ENCODE results near the gene IP6K1. TPM values are rescaled to one million over a fixed set of nuclear protein-coding genes. Genes with fewer than 3 reads are reported as not detected.
"Not testable (repeated sequence)": the region's sequence is repeated elsewhere in the genome, so short reads cannot be mapped to it uniquely, and the experiment has no call there.

The IP6K1 gene
- 10 to 100 TPM; 35.7 to 38.9 TPM for total RNA-seq

DNA sequence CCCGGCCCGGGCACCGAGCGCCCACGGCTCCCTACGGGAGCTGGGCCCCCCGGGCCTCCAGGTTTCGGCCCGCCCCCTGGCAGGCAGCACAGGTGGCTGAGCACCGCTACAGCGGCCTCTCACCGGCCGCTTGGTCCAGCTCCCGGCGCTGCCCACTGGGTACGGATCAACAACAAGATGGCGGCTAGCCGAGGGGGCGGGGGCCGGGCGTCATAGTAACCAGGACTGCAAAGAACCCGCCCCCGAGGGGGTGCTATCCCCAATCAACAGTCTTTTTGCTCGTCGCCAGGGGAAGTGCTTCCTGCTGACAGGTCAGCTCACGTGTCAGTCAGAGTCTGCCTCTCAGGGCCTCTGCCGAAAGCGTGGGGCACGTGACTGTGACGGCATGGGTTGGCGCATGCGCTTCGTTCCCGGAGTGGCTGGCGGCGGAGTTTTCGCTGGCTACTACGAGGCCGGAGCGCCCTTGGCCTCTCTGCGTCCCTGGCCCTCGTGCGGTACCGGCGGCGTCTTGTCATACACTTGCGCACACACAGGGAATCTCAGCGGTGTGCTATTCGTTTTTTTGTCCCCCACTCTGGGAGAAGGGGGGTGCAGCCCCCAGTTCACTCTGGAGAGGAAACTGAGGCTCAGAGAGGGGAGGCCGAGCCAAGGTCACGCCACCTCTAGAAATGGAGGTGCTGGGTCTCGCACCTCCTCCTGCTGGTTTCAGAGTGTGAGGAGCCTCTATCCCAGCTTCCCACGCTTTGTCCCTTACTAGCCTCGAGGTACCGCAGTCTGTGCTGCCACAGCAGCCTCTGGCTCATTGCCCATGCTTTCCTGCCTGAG lies at the start of gene IP6K1:
IP6K1 (minus strand) TSS at position 186 of the 825 bp plus-strand sequence. CDS start 38,502 bp downstream, outside the sequence.
- H3K4me3 Mint-ChIP-seq, result peak within 1 kb of the TSS; percentile 87
- peaks cover 12% of the 10 kb centered on the region for H3K36me3 Mint-ChIP-seq (ENCODE audit: low read depth)
- H3K9me3 Mint-ChIP-seq, result no peaks in the 10 kb centered on the region
- ChIA-PET POLR2A (no interaction called here), CTCF (interaction anchor here (0.7 to 3.3 kb wide), 6 partner anchors 12 to 68 kb away, joined by 3 to 13 read pairs (median 4); partner anchors contain the start of genes CDHR4 and INKA1)
- DNase-seq, result peak; percentile 100
- H3K4me1 Mint-ChIP-seq, result peaks cover 26% of the 10 kb centered on the region
- H3K27ac Mint-ChIP-seq, result peak within 1 kb of the TSS; percentile 99
- H3K27me3 Mint-ChIP-seq, result peaks cover 6% of the 10 kb centered on the region

DNA sequence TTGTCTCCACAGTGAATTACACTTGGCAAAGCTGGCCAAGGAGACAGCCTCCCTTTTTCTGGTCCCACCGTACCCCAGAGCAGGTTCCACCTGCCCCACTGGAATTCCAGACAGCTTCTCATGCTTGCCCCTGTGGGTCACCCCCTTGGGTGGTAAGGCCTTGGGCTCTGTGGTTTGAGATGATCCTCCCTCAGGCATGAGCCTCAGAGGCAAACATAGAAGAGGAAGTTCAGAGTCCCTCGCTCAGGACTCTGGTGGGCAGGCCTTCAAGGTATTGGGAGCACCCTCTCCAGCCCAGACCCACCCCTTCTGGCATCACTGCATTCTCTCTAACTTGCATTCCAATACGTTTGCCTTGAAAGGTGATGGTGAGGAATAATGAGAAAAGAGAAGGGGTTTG lies 45.0 kb upstream of the IP6K1 start:
- ChIA-PET CTCF (interaction anchor here (0.8 to 2.5 kb wide), 6 partner anchors 10 to 43 kb away, joined by 3 to 13 read pairs (median 5); partner anchors contain the start of gene INKA1), POLR2A (no interaction called here)
- Mint-ChIP-seq H3K4me3 (no peak overlapping the region), H3K27me3 (no peaks in the 10 kb centered on the region), H3K4me1 (no peaks in the 10 kb centered on the region), H3K36me3 (ENCODE audit: low read depth) (peaks cover 18% of the 10 kb centered on the region), H3K27ac (no peak overlapping the region), H3K9me3 (no peaks in the 10 kb centered on the region)
- no peak for DNase-seq

DNA sequence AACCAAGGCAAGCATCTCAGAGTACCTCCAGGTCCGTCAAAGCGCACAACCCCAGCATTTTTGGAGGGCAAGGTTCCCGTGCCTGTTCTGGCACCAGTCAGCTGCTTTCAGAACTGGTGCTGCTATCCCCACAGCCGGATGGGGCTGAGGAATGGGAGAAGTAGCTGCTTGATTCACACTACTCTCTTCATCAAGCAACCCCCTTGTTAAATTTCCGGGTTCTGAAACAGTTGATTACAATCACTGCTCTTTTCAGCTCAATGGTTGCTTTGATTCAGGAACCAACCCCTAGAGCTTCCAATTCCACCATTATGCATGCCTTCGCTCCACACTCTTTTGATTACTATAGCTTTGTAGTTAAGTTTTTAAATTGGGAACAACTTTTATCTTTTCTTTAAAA lies 39.7 kb upstream of the IP6K1 start:
- CTCF ChIA-PET, result interaction anchor here (1.0 to 2.5 kb wide), 3 partner anchors 11 to 23 kb away, joined by 3 to 9 read pairs (median 4); partner anchors contain the start of gene INKA1

DNA sequence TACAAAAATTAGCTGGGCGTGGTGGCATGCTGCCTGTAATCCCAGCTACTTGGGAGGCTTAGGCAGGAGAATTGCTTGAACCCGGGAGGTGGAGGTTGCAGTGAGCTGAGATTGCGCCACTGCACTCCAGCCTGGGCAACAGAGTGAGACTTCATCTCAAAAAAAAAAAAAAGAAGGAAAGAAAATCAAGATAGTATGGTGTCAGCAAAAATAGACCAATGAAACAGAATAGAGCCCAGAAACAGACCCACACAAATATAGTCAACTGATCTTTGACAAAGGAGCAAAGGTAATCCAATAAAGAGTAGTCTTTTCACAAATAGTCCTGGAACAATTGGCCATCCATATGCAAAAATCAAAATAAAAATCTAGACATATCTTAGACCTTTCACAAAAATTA lies 36.8 kb upstream of the IP6K1 start:
- H3K27ac Mint-ChIP-seq; H3K9me3 Mint-ChIP-seq; H3K4me3 Mint-ChIP-seq; H3K36me3 Mint-ChIP-seq (ENCODE audit: low read depth); H3K4me1 Mint-ChIP-seq; POLR2A ChIA-PET; DNase-seq; H3K27me3 Mint-ChIP-seq: not testable (repeated sequence)
- CTCF ChIA-PET, result interaction anchor here (0.7 kb wide), 1 partner anchor 14 kb away, joined by 3 read pairs; no protein-coding TSS in a partner anchor

More for the DNA sequence above, 39.7 kb upstream of the IP6K1 start:
- no peaks in the 10 kb centered on the region for H3K9me3 Mint-ChIP-seq
- H3K36me3 Mint-ChIP-seq (ENCODE audit: low read depth), result peaks cover 8% of the 10 kb centered on the region
- no peak for DNase-seq
- H3K4me1 Mint-ChIP-seq, result no peaks in the 10 kb centered on the region
- POLR2A ChIA-PET, result no interaction called here
- H3K4me3 Mint-ChIP-seq, result no peak overlapping the region
- no peak overlapping the region for H3K27ac Mint-ChIP-seq
- no peaks in the 10 kb centered on the region for H3K27me3 Mint-ChIP-seq

DNA sequence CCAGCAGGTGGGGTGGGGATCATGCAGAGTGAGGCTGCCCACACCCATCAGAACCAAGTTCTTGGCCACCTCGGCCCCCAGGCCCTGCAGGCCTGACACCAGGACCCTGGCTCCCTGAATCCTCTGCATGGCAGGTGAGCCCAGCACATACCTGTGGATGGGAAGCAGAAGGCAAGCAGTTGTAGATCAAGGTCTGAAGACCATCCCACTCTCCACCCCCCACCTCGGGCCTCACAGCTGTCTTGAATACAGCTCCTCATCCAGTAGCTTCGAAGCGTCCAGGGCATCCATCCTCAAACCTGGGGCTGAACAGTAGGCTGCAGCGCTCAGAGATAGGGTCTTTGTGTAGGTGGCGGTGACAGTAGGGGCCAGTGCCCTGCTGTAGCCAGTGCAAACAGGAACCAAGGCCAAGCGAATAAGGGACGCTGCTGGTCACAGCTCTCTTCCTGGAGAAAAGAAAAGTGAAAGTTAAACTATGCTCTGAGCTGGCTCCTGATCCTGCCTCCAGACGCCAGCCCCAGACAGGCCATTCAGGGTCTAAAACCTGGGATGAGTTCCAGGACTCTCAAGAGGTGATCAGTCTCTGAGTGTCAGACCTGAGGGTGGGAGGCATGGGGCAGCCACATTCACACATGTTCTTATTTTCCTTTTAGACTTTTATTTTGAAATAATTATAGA lies 27.3 kb upstream of the IP6K1 start, which contains the start of gene UBA7:
UBA7 (minus strand) TSS at position 457 of the 678 bp plus-strand sequence; CDS start at position 291, 166 bp downstream.
- Mint-ChIP-seq H3K36me3 (ENCODE audit: low read depth) (peaks cover 30% of the 10 kb centered on the region), H3K27me3 (no peaks in the 10 kb centered on the region), H3K9me3 (no peaks in the 10 kb centered on the region), H3K27ac (peak within 1 kb of the TSS; percentile 98), H3K4me1 (peaks cover 39% of the 10 kb centered on the region), H3K4me3 (peak within 1 kb of the TSS; percentile 99)
- POLR2A ChIA-PET, result interaction anchor here (1.0 to 1.2 kb wide), 2 partner anchors 11 to 25 kb away, joined by 3 to 4 read pairs; partner anchors contain the start of gene INKA1
- CTCF ChIA-PET, result interaction anchor here (1.0 to 3.2 kb wide), 3 partner anchors 11 to 274 kb away, joined by 3 to 20 read pairs (median 3); partner anchors contain the start of gene INKA1
- peak; percentile 59 for DNase-seq

DNA sequence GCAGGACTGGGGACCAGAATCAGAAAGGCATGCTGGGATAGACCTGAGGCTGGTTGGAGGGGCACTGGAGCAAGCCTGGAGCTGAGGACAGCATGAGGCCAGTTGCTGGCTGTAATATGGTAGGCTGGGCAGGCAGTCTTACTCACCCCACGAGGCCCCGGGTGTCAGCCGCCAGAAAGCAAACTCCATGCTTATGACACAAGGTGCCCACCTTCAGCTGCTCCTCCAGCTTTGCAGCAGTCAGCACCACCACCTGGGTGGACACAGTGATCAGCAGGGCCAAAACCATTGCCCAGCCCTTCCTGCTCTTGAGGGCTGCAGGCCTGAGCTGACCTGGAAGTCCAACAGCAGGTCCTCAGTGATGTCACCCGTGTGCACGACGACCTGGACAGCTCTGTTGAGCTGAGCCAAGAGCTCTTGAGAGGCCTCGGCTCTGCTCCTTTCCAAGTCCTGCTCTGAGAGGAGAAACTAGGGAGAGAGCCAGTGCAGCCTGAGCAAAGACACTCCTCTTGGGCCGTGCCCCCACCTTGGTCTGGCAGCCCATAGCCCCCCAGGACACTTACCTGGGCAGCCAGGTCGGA lies 26.7 kb upstream of the IP6K1 start:
- peak overlapping the region; percentile 99 for H3K4me3 Mint-ChIP-seq
- ChIA-PET CTCF (interaction anchor here (1.0 to 3.2 kb wide), 6 partner anchors 10 to 274 kb away, joined by 3 to 20 read pairs (median 4); partner anchors contain the start of gene INKA1), POLR2A (interaction anchor here (1.0 to 1.2 kb wide), 2 partner anchors 10 to 26 kb away, joined by 3 to 4 read pairs; partner anchors contain the start of gene INKA1)
- H3K4me1 Mint-ChIP-seq, result peaks cover 44% of the 10 kb centered on the region
- H3K36me3 Mint-ChIP-seq (ENCODE audit: low read depth), result peaks cover 32% of the 10 kb centered on the region
- H3K9me3 Mint-ChIP-seq, result no peaks in the 10 kb centered on the region
- H3K27me3 Mint-ChIP-seq, result no peaks in the 10 kb centered on the region
- peak overlapping the region; percentile 98 for H3K27ac Mint-ChIP-seq
- no peak for DNase-seq

DNA sequence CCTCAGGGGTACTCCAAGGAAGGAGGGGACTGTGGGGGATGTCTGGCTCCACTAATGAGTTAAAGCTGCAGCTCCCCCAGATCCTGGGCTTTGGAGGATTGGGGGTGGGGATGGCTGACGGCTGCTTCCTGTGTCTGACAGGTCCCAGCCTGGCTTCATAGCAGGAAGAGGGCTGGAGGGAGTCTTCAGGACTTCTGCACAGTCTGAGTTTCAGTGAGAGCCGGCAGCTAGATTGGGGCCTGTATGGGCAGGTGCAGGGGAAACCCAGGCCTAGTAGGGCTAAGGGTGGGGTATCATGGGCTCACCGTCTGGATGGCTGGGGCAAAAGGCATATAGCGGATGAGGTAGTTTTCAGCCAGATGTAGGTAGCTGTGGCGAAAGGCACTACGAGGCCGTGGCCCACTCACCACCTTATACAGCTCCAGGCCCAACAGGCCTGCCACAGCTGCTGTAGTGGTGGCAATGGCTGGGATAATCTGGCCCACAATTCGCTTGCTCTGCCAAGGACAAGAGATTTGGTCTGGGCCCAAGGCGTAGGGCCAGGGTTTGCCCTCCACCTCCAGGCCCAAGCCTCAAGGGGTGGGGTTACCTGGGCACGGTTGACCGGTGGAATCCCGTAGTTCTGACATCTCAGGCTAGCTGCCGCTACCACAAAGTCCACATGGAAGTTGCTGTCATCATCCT lies 21.2 kb upstream of the IP6K1 start:
- Mint-ChIP-seq H3K4me1 (peaks cover 54% of the 10 kb centered on the region), H3K27me3 (no peaks in the 10 kb centered on the region), H3K27ac (peak overlapping the region; percentile 50), H3K36me3 (ENCODE audit: low read depth) (peaks cover 36% of the 10 kb centered on the region), H3K9me3 (no peaks in the 10 kb centered on the region), H3K4me3 (no peak overlapping the region)
- ChIA-PET CTCF (interaction anchor here (0.5 to 2.6 kb wide), 4 partner anchors 10 to 32 kb away, joined by 3 to 10 read pairs (median 4); no protein-coding TSS in a partner anchor), POLR2A (no interaction called here)
- no peak for DNase-seq

DNA sequence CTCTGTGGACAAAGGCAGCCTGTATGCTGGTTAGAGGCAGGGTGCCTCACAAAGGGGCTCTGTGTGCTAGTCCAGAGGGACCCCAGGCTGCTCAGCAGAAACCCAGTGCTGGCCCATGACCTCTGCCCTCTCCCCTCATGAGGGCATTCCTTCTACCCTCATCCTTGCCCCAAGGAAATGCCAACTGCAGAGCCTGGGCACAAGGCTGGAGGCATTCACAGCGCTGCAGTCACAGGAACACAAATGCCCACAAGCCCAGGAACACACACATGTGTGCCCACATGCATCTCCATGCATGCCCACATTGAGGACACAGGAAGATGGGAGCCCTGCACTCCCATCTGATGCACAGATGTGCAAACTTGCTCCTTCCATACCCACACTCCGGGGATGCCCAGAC lies 20.5 kb upstream of the IP6K1 start:
- peaks cover 52% of the 10 kb centered on the region for H3K4me1 Mint-ChIP-seq

DNA sequence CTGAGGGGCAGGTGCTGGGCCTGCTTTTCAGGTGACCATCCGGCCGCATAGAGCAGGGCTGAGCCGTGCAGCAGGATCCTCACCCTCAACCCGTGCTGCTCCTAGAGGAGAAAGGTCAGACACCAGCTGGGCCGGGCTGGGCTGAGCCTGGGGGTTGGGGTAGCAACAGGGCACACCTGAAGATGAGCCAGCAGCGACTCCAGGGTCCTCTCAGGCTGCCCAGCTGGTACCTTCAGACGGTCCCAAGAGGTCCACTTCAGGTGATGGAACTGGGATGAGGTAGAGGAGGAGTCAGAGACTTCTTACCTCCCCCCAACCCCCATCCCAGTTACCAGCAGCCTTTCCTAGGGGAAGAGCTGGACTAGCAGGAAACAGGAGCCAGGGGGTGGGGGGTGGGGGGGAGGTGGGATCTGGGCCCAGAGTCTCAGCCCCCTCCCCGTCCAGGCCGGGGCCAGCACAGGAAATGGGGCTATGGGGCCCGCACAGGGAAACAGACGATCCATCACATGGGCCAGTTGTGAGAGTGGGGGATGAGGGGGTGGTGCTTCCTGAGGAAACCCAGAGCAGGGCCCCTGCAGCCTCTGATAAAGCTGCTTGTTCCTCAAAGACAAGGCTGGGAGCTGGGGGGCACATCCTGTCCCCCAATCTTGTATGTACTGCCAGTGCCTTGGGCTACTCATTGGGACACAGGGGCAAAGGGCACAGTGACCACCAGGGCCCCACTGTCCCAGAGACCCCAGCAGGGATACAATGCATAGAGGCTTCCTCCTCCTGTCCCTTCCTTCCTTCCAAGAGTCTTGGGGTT lies 19.8 kb upstream of the IP6K1 start:
- no peak overlapping the region for H3K4me3 Mint-ChIP-seq
- ChIA-PET POLR2A (no interaction called here), CTCF (interaction anchor here (1.0 to 2.6 kb wide), 5 partner anchors 11 to 51 kb away, joined by 3 to 10 read pairs (median 4); no protein-coding TSS in a partner anchor)
- no peaks in the 10 kb centered on the region for H3K9me3 Mint-ChIP-seq
- no peak for DNase-seq
- peaks cover 12% of the 10 kb centered on the region for H3K27me3 Mint-ChIP-seq
- peaks cover 26% of the 10 kb centered on the region for H3K36me3 Mint-ChIP-seq (ENCODE audit: low read depth)
- peak overlapping the region; percentile 65 for H3K27ac Mint-ChIP-seq
- H3K4me1 Mint-ChIP-seq, result peaks cover 46% of the 10 kb centered on the region

More for the DNA sequence above, 20.5 kb upstream of the IP6K1 start:
- Mint-ChIP-seq H3K27me3 (peaks cover 5% of the 10 kb centered on the region), H3K9me3 (no peaks in the 10 kb centered on the region), H3K36me3 (ENCODE audit: low read depth) (peaks cover 32% of the 10 kb centered on the region), H3K4me3 (no peak overlapping the region), H3K27ac (no peak overlapping the region)
- DNase-seq, result no peak
- ChIA-PET POLR2A (no interaction called here), CTCF (interaction anchor here (0.5 to 2.6 kb wide), 5 partner anchors 10 to 32 kb away, joined by 3 to 10 read pairs (median 4); no protein-coding TSS in a partner anchor)

DNA sequence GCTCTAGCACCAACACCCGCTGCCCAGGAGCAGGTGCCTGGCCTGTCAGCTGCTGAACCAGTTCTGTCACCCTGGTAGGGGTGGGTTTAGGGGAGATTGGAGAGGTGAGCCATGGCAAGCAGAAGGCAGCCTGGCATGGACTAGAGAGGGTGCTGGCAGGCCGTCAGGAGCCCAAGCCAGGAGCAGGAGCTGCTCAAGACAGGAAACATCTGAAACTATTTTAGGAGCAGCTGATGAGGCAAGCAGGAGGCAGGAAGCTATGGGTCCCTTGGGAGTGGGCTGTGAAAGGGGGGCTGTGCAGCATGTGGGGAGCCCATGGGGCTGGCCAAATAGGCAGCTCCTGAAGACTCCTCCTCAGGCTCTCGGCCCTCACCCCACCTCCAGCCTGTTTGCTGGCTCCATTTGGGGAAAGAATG lies 19.0 kb upstream of the IP6K1 start:
- H3K27ac Mint-ChIP-seq, result peak overlapping the region; percentile 65
- peaks cover 14% of the 10 kb centered on the region for H3K27me3 Mint-ChIP-seq
- no peaks in the 10 kb centered on the region for H3K9me3 Mint-ChIP-seq
- no peak for DNase-seq
- CTCF ChIA-PET, result interaction anchor here (0.7 to 1.9 kb wide), 6 partner anchors 11 to 52 kb away, joined by 3 to 9 read pairs (median 3); partner anchors contain the start of gene IP6K1
- no peak overlapping the region for H3K4me3 Mint-ChIP-seq
- POLR2A ChIA-PET, result interaction anchor here (1.0 kb wide), 1 partner anchor 34 kb away, joined by 3 read pairs; no protein-coding TSS in a partner anchor
- H3K36me3 Mint-ChIP-seq (ENCODE audit: low read depth), result peaks cover 22% of the 10 kb centered on the region
- peaks cover 42% of the 10 kb centered on the region for H3K4me1 Mint-ChIP-seq

Measured in activated CD4-positive, alpha-beta T cell treated with anti-CD3 and anti-CD28 coated beads, Interleukin-2, amount 10 ng/mL, durations not matched to agents 7 days and 5 days (primary cell).